Stimulated activated naive B cell treated with anti-CD40 and anti-IgM and Interleukin-4, amounts not matched to agents 10 μg/mL and 1 μg/mL and 100 μg/mL, for 72 hours (primary cell): Measurements from ENCODE around the gene PRDX3.

ENCODE experiments used
- ATAC-seq, 2 donors: fragments of 150-1000 bp; cut with Tn5 transposase; replicated peaks; 2 replicates each; pipeline ENCODE4 v1.10.0; 2021; ENCODE audit warnings: moderate library complexity in 1 of 2
- DNase-seq: peaks from one replicate; pipeline ENCODE4 v3.0.0; 2021
- H3K27ac Mint-ChIP-seq: one replicate; pipeline ENCODE4 v1.8.0; 2022; ENCODE audit warnings: mild to moderate bottlenecking, mixed read lengths
- H3K27me3 Mint-ChIP-seq, 2 donors: one replicate each; pipeline ENCODE4 v1.8.0; 2022; ENCODE audit warnings: mixed read lengths in 2 of 2
- H3K36me3 Mint-ChIP-seq, 2 donors: one replicate each; pipeline ENCODE4 v1.8.0; 2022; ENCODE audit warnings: mixed read lengths in 2 of 2, mild to moderate bottlenecking in 1 of 2
- H3K4me1 Mint-ChIP-seq, 2 donors: one replicate each; pipeline ENCODE4 v1.8.0; 2022; ENCODE audit warnings: mixed read lengths in 2 of 2, mild to moderate bottlenecking in 1 of 2
- H3K4me3 Mint-ChIP-seq, 2 donors: one replicate each; pipeline ENCODE4 v1.8.0; 2022; ENCODE audit warnings: mild to moderate bottlenecking in 2 of 2, mixed read lengths in 2 of 2, moderate library complexity in 1 of 2
- H3K9me3 Mint-ChIP-seq, 2 donors: one replicate each; pipeline ENCODE4 v1.8.0; 2022; ENCODE audit warnings: mixed read lengths in 2 of 2, mild to moderate bottlenecking in 1 of 2

PRDX3 gene

GRCh38 chr10:119136084-119136483, 42.5 kb downstream of the PRDX3 start:
- H3K9me3 Mint-ChIP-seq, result peaks cover 0 to 3% of the 10 kb centered on the region in 2 donors
- peaks cover 21 to 28% of the 10 kb centered on the region in 2 donors for H3K4me1 Mint-ChIP-seq
- H3K36me3 Mint-ChIP-seq, result peaks cover 42 to 61% of the 10 kb centered on the region in 2 donors
- ATAC-seq, result no peak
- no peak for DNase-seq
- no peak overlapping the region for H3K27ac Mint-ChIP-seq
- no peaks in the 10 kb centered on the region for H3K27me3 Mint-ChIP-seq
- H3K4me3 Mint-ChIP-seq, result no peak overlapping the region

GRCh38 chr10:119135513-119135881, 43.1 kb downstream of the PRDX3 start:
- DNase-seq (no peak), ATAC-seq (no peak)
- H3K27me3 Mint-ChIP-seq, result no peaks in the 10 kb centered on the region
- H3K4me1 Mint-ChIP-seq, result peaks cover 26 to 34% of the 10 kb centered on the region in 2 donors
- no peak overlapping the region for H3K27ac Mint-ChIP-seq
- H3K9me3 Mint-ChIP-seq, result peaks cover 0 to 3% of the 10 kb centered on the region in 2 donors
- peaks cover 42 to 61% of the 10 kb centered on the region in 2 donors for H3K36me3 Mint-ChIP-seq
- H3K4me3 Mint-ChIP-seq, result no peak overlapping the region

- Mint-ChIP-seq H3K4me1 (peaks cover 26 to 40% of the 10 kb centered on the region in 2 donors), H3K27me3 (no peaks in the 10 kb centered on the region), H3K9me3 (peaks cover 0 to 3% of the 10 kb centered on the region in 2 donors), H3K27ac (no peak overlapping the region), H3K36me3 (peaks cover 45 to 61% of the 10 kb centered on the region in 2 donors), H3K4me3 (no peak overlapping the region)
- ATAC-seq, result no peak
- DNase-seq, result no peak
Measured at GRCh38 chr10:119133949-119134348, 44.7 kb downstream of the PRDX3 start.

GRCh38 chr10:119132521-119133345, 45.9 kb downstream of the PRDX3 start:
- peak overlapping the region; percentile 17 to 82 for H3K4me3 Mint-ChIP-seq

DNA sequence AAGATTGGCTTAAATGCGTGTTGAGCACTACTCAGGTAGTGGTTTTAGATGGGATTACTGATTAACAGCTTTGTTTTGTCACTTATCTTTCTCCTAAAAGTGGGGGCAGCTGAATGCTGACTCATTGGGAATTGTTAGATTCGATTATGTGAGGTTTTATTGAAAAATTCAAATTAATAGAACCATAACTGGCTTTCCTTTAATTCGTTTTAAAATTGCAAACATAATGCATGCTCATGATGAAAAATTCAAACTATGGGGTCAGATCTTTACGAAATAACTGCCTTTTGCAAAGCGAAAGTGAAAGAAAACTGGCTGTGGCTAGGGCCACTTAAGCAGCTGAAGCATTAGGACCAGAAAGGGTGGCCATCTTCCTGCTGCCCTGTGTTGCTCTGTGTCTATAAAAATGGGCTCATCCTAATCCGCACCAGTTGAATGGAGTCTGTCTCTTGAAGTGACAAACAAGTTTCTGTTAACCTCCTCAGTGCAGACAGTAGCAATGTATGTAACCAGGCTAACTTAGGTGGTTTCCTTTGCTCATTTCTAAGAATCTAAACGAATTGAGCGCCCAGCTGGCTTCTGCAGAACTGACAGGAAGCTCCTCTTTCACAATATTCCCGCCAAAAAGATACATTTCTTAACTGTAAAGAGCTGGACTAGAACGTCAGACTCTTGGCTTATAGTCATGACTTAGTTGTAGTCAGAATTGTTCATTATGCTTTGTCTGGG, 46.9 kb downstream of the PRDX3 start:
- H3K4me3 Mint-ChIP-seq, result peak overlapping the region; percentile 78 to 82
- peak overlapping the region; percentile 92 for H3K27ac Mint-ChIP-seq
- H3K9me3 Mint-ChIP-seq, result peaks cover 0 to 3% of the 10 kb centered on the region in 2 donors
- peaks cover 26 to 40% of the 10 kb centered on the region in 2 donors for H3K4me1 Mint-ChIP-seq
- ATAC-seq, result peak; percentile 92 to 93
- H3K27me3 Mint-ChIP-seq, result no peaks in the 10 kb centered on the region
- H3K36me3 Mint-ChIP-seq, result peaks cover 42 to 57% of the 10 kb centered on the region in 2 donors
- peak; percentile 24 for DNase-seq

More at GRCh38 chr10:119132521-119133345, 45.9 kb downstream of the PRDX3 start:
- ATAC-seq (no peak), DNase-seq (no peak)
- peaks cover 0 to 3% of the 10 kb centered on the region in 2 donors for H3K9me3 Mint-ChIP-seq
- H3K27ac Mint-ChIP-seq, result peak overlapping the region; percentile 92
- peaks cover 26 to 40% of the 10 kb centered on the region in 2 donors for H3K4me1 Mint-ChIP-seq
- peaks cover 39 to 57% of the 10 kb centered on the region in 2 donors for H3K36me3 Mint-ChIP-seq
- no peaks in the 10 kb centered on the region for H3K27me3 Mint-ChIP-seq

- Mint-ChIP-seq H3K4me1 (peaks cover 25 to 40% of the 10 kb centered on the region in 2 donors), H3K9me3 (peaks cover 3% of the 10 kb centered on the region in 2 donors), H3K4me3 (no peak overlapping the region), H3K27me3 (no peaks in the 10 kb centered on the region), H3K36me3 (peaks cover 50 to 60% of the 10 kb centered on the region in 2 donors), H3K27ac (no peak overlapping the region)
- ATAC-seq, result no peak
- no peak for DNase-seq
Measured at GRCh38 chr10:119129721-119130120, 48.9 kb downstream of the PRDX3 start.

DNA sequence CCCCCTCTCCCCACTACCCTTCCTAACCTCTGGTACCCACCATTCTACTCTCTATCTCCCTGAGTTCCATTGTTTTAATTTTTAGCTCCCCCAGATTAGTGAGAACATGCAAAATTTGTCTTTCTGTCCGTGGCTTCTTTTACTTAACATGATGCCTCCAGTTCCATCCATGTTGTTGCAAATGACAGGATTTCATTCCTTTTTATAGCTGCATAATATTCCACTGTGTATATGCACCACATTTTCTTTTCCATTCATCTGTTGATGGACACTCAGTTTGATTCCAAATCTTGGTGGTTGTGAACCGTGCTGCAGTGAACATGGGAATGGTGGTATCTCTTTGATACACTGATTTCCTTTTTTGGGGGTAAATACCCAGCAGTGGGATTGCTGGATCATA, 52.7 kb downstream of the PRDX3 start:
- no peak for ATAC-seq
- peaks cover 4 to 10% of the 10 kb centered on the region in 2 donors for H3K4me1 Mint-ChIP-seq
- H3K27ac Mint-ChIP-seq, result no peak overlapping the region
- DNase-seq, result no peak
- no peak overlapping the region for H3K4me3 Mint-ChIP-seq
- H3K9me3 Mint-ChIP-seq, result peaks cover 0 to 3% of the 10 kb centered on the region in 2 donors
- H3K27me3 Mint-ChIP-seq, result no peaks in the 10 kb centered on the region
- peaks cover 44 to 48% of the 10 kb centered on the region in 2 donors for H3K36me3 Mint-ChIP-seq

DNA sequence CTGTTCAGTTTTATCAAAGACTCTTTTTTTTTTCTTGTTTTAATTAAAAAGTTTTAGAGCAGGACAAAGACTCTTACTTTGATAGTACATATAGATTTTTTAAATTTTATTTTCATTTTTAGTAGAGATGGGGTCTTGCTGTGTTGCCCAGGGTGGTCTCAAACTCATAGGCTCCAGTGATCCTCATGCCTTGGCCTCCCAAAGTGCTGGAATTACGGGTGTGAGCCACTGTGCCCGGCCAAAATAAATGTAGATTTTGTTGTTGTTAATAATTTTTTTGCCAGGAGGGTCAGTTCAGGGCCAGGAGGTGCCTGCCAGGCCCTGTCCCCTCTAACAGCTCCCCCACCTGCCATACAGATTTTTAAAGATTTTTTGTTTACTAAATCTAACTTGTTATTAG, 57.7 kb downstream of the PRDX3 start:
- H3K27ac Mint-ChIP-seq, result no peak overlapping the region
- ATAC-seq, result no peak
- H3K4me1 Mint-ChIP-seq, result no peaks in the 10 kb centered on the region
- H3K36me3 Mint-ChIP-seq, result peaks cover 20 to 30% of the 10 kb centered on the region in 2 donors
- H3K9me3 Mint-ChIP-seq, result peaks cover 0 to 1% of the 10 kb centered on the region in 2 donors
- no peak for DNase-seq
- H3K4me3 Mint-ChIP-seq, result no peak overlapping the region
- H3K27me3 Mint-ChIP-seq, result no peaks in the 10 kb centered on the region

DNA sequence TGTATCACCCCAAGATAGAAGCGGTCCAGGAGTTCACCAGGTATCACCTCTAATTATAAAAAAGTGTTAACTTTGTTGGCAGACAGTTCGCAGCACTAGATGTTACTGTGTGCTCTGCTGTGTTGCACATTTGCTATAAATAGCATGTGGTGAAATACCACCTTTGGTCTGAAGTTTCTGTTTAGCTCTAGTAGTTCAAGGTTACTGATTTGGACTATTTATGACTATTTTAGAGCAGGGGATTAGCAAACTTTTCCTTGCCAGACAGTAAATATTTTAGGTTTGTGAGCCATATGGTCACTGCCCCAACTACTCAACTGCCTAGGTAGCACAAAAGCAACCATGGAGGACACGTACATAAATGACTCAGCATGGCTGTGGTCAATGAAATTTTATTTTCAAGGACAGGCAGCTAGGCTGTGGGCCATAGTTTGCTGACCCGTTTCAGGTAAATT, 58.2 kb downstream of the PRDX3 start:
- Mint-ChIP-seq H3K4me1 (no peaks in the 10 kb centered on the region), H3K4me3 (no peak overlapping the region), H3K27ac (peak overlapping the region; percentile 25), H3K36me3 (peaks cover 19 to 27% of the 10 kb centered on the region in 2 donors), H3K9me3 (no peaks in the 10 kb centered on the region), H3K27me3 (no peaks in the 10 kb centered on the region)
- ATAC-seq (peak; percentile 87 to 94), DNase-seq (no peak)

DNA sequence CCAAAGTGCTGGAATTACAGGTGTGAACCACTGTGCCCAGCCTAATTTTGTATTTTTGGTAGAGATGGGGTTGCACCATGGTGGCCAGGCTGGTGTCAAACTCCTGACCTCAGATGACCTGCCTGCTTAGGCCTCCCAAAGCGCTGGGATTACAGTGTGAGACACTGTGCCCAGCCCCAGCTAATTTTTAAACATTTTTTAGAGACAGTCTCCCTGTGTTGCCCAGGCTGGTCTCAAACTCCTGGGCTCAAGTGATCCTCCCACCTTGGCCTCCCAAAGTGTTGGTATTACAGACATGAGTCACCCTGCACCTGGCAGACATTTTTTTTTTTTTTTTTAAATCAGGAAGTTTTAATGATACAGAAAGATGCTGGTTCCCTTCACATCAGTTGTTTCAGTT, 59.2 kb downstream of the PRDX3 start:
- DNase-seq (no peak), ATAC-seq (peak in 1 of 2 donors; percentile 23)
- Mint-ChIP-seq H3K36me3 (peaks cover 20 to 32% of the 10 kb centered on the region in 2 donors), H3K9me3 (no peaks in the 10 kb centered on the region), H3K4me1 (no peaks in the 10 kb centered on the region), H3K27me3 (no peaks in the 10 kb centered on the region), H3K27ac (peak overlapping the region; percentile 20), H3K4me3 (no peak overlapping the region)

DNA sequence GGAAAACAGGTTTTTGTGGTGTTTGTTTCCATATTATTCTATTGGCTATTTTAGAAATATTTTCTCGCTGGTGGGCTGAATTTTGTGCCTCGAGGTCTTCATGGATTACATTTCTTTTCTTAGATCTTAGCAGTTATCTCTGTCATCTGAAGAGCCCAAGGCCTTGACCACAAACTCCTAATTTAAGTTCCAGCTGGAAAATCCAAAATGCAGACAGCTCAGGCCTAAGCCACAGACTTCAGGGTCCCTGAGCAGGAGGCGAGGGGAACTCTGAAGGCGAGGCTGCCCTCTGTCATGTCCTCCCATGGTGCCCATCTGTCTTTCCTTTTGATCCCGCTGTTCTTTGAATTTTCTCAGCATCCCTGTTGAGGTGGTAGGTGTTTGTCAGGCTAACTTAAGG, 60.4 kb downstream of the PRDX3 start:
- no peak overlapping the region for H3K4me3 Mint-ChIP-seq
- no peaks in the 10 kb centered on the region for H3K4me1 Mint-ChIP-seq
- H3K27me3 Mint-ChIP-seq, result no peaks in the 10 kb centered on the region
- H3K27ac Mint-ChIP-seq, result no peak overlapping the region
- no peak for DNase-seq
- ATAC-seq, result no peak
- peaks cover 25 to 37% of the 10 kb centered on the region in 2 donors for H3K36me3 Mint-ChIP-seq
- H3K9me3 Mint-ChIP-seq, result no peaks in the 10 kb centered on the region
